Mesenchymal stem cell (in vitro differentiated cells and primary cell): ENCODE results near the gene RBM14.
"Not testable (repeated sequence)": the region's sequence is repeated elsewhere in the genome, so short reads cannot be mapped to it uniquely, and the experiment has no call there.

Experiments used
- DNase-seq: peaks from one replicate; pipeline ENCODE4 v3.0.0-alpha.2; 2013
- H2AFZ ChIP-seq: one replicate; pipeline ENCODE4 v1.6.1; 2013; ENCODE audit warnings: low read depth, mild to moderate bottlenecking, control low read depth, inconsistent platforms, low read length, moderate library complexity
- H2AK5ac ChIP-seq: 2 replicates; pipeline ENCODE4 v1.6.1; 2013; ENCODE audit warnings: low read length, moderate library complexity, mild to moderate bottlenecking, inconsistent platforms; ENCODE audit not compliant: severe bottlenecking
- H2BK120ac ChIP-seq: one replicate; pipeline ENCODE4 v1.6.1; 2013; ENCODE audit warnings: low read depth, mild to moderate bottlenecking, inconsistent platforms, low read length, moderate library complexity
- H2BK12ac ChIP-seq, 2 experiments: one replicate each; pipeline ENCODE4 v1.6.1; 2013; ENCODE audit warnings: inconsistent platforms in 2 of 2, low read length in 2 of 2, mild to moderate bottlenecking in 2 of 2, moderate library complexity in 2 of 2, control low read depth in 1 of 2
- H2BK15ac ChIP-seq: one replicate; pipeline ENCODE4 v1.6.1; 2013; ENCODE audit warnings: mild to moderate bottlenecking, low read depth, inconsistent platforms; ENCODE audit not compliant: poor library complexity, severe bottlenecking
- H2BK5ac ChIP-seq: 2 replicates; pipeline ENCODE4 v1.6.1; 2013; ENCODE audit warnings: low read depth, mild to moderate bottlenecking, low read length, control low read depth, inconsistent platforms; ENCODE audit not compliant: poor library complexity, severe bottlenecking
- H3K14ac ChIP-seq, 2 experiments: one replicate each; pipeline ENCODE4 v1.6.1; 2013; ENCODE audit warnings: inconsistent platforms in 2 of 2, low read length in 2 of 2, control low read depth in 1 of 2, mild to moderate bottlenecking in 1 of 2, moderate library complexity in 1 of 2
- H3K18ac ChIP-seq, 2 experiments: one replicate each; pipeline ENCODE4 v1.6.1; 2013; ENCODE audit warnings: inconsistent platforms in 2 of 2, low read length in 2 of 2, control low read depth in 1 of 2, low read depth in 1 of 2, mild to moderate bottlenecking in 1 of 2
- H3K23ac ChIP-seq, 2 experiments: one replicate each; pipeline ENCODE4 v1.6.1; 2013; ENCODE audit warnings: inconsistent platforms in 2 of 2, low read length in 2 of 2, mild to moderate bottlenecking in 2 of 2, moderate library complexity in 2 of 2, control low read depth in 1 of 2
- H3K27ac ChIP-seq: 2 replicates; pipeline ENCODE4 v1.5.1; 2013; ENCODE audit warnings: mild to moderate bottlenecking, moderate library complexity, low read length, control low read depth, inconsistent platforms; ENCODE audit not compliant: poor library complexity, severe bottlenecking
- H3K27me3 ChIP-seq, 2 experiments: 2 replicates each; pipeline versions ENCODE4 v1.6.1 to v1.7.0; 2013; ENCODE audit warnings: low read length in 2 of 2, mild to moderate bottlenecking in 2 of 2, moderate library complexity in 2 of 2, control low read depth in 1 of 2, inconsistent platforms in 1 of 2; ENCODE audit not compliant: control insufficient read depth in 1 of 2, insufficient read depth in 1 of 2
- H3K36me3 ChIP-seq, 2 experiments: 2 replicates each; pipeline versions ENCODE4 v1.6.1 to v1.7.0; 2013; ENCODE audit warnings: low read length in 2 of 2, control low read depth in 1 of 2, inconsistent platforms in 1 of 2, low read depth in 1 of 2, mild to moderate bottlenecking in 1 of 2; ENCODE audit not compliant: insufficient read depth in 2 of 2, control insufficient read depth in 1 of 2
- H3K4ac ChIP-seq, 2 experiments: one replicate each; pipeline ENCODE4 v1.6.1; 2013; ENCODE audit warnings: inconsistent platforms in 2 of 2, low read length in 2 of 2, mild to moderate bottlenecking in 2 of 2, moderate library complexity in 2 of 2, control low read depth in 1 of 2, low read depth in 1 of 2
- H3K4me1 ChIP-seq: 2 replicates; pipeline ENCODE4 v1.6.1; 2013; ENCODE audit warnings: low read depth, low read length, control low read depth; ENCODE audit not compliant: control insufficient read depth, insufficient read depth
- H3K4me2 ChIP-seq: 2 replicates; pipeline ENCODE4 v1.6.1; 2013; ENCODE audit warnings: low read length, mild to moderate bottlenecking, inconsistent platforms; ENCODE audit not compliant: poor library complexity, severe bottlenecking
- H3K4me3 ChIP-seq, 2 experiments: 2 replicates each; pipeline versions ENCODE4 v1.5.1 to v1.7.0; 2013; ENCODE audit warnings: low read length in 2 of 2, mild to moderate bottlenecking in 2 of 2, control low read depth in 1 of 2, low read depth in 1 of 2; ENCODE audit not compliant: insufficient read depth in 1 of 2
- H3K79me1 ChIP-seq: replicated peaks from 2 replicates; pipeline ENCODE4 v1.6.1; 2013; ENCODE audit warnings: mild to moderate bottlenecking, control low read depth, low read length, inconsistent platforms; ENCODE audit not compliant: poor library complexity, severe bottlenecking
- H3K9ac ChIP-seq: 2 replicates; pipeline ENCODE4 v1.7.0; 2013; ENCODE audit warnings: mild to moderate bottlenecking, low read length, moderate library complexity
- H3K9me3 ChIP-seq: 2 replicates; pipeline ENCODE4 v1.7.0; 2013; ENCODE audit warnings: mild to moderate bottlenecking, low read length; ENCODE audit not compliant: control insufficient read depth
- H4K8ac ChIP-seq: one replicate; pipeline ENCODE4 v1.6.1; 2013; ENCODE audit warnings: inconsistent platforms, mild to moderate bottlenecking, low read length, moderate library complexity
- H4K91ac ChIP-seq: one replicate; pipeline ENCODE4 v1.6.1; 2013; ENCODE audit warnings: mild to moderate bottlenecking, low read length, inconsistent platforms
- WGBS: methylation state at CpG from one replicate; pipeline ENCODE4 v1.1.7; 2013; ENCODE audit warnings: mixed read lengths; 5-methylcytosine and 5-hydroxymethylcytosine counted together

Gene RBM14

GRCh38 chr11:66638177-66639065 lies 22.0 kb downstream of the RBM14 start, which contains the start of gene RBM4:
TSS of gene RBM4 (plus strand) at chr11:66638703. CDS start at chr11:66639712, 1,009 bp downstream.
- peak within 1 kb of the TSS; percentile 79 to 91 for H3K4me3 ChIP-seq
- peak within 1 kb of the TSS; percentile 77 to 89 for H3K4ac ChIP-seq
- peak within 1 kb of the TSS; percentile 94 for H4K8ac ChIP-seq
- peaks cover 20 to 50% of the 10 kb centered on the region in 2 experiments for H3K36me3 ChIP-seq
- H2BK15ac ChIP-seq, result no peak within 1 kb of the TSS
- H3K9me3 ChIP-seq, result no peaks in the 10 kb centered on the region
- peak within 1 kb of the TSS; percentile 80 for H4K91ac ChIP-seq
- peak within 1 kb of the TSS; percentile 54 for H2AK5ac ChIP-seq
- H3K79me1 ChIP-seq, result no peaks in the 10 kb centered on the region
- peak within 1 kb of the TSS; percentile 86 for H2BK5ac ChIP-seq
- peak within 1 kb of the TSS; percentile 89 to 92 for H3K18ac ChIP-seq
- H2BK12ac ChIP-seq, result peak within 1 kb of the TSS in 1 of 2 experiments; percentile 47
- peak within 1 kb of the TSS; percentile 73 for H3K4me2 ChIP-seq
- H2AFZ ChIP-seq, result peak within 1 kb of the TSS; percentile 78
- DNase-seq, result peak; percentile 100
- H3K9ac ChIP-seq, result peak within 1 kb of the TSS; percentile 94
- peak within 1 kb of the TSS in 1 of 2 experiments; percentile 81 for H3K23ac ChIP-seq
- under 1% methylated on average over 63 of the region's 63 CpGs for WGBS
- peak within 1 kb of the TSS in 1 of 2 experiments; percentile 6 for H3K14ac ChIP-seq
- H3K27ac ChIP-seq, result peak within 1 kb of the TSS; percentile 96
- peaks cover 10% of the 10 kb centered on the region for H3K4me1 ChIP-seq
- no peaks in the 10 kb centered on the region for H3K27me3 ChIP-seq
- peak within 1 kb of the TSS; percentile 73 for H2BK120ac ChIP-seq

GRCh38 chr11:66639066-66639813 lies 22.8 kb downstream of the RBM14 start:
- H4K8ac ChIP-seq, result peak overlapping the region; percentile 94
- 19% methylated on average over 25 of the region's 27 CpGs for WGBS
- peak overlapping the region; percentile 80 for H4K91ac ChIP-seq

GRCh38 chr11:66639814-66640340 lies 23.4 kb downstream of the RBM14 start:
- DNase-seq, H3K4ac ChIP-seq, H2BK15ac ChIP-seq, H2AK5ac ChIP-seq, H3K9me3 ChIP-seq, H2BK120ac ChIP-seq, H3K14ac ChIP-seq, H3K27ac ChIP-seq, H2BK5ac ChIP-seq, H3K18ac ChIP-seq, H2AFZ ChIP-seq, H4K8ac ChIP-seq, H3K23ac ChIP-seq, H3K27me3 ChIP-seq, H3K79me1 ChIP-seq, H4K91ac ChIP-seq, H2BK12ac ChIP-seq: not testable (repeated sequence)
- Histone ChIP-seq H3K4me3 (peak overlapping the region in 1 of 2 experiments; percentile 91), H3K36me3 (peaks cover 23 to 56% of the 10 kb centered on the region in 2 experiments), H3K9ac (peak overlapping the region; percentile 94), H3K4me1 (peaks cover 16% of the 10 kb centered on the region), H3K4me2 (peak overlapping the region; percentile 72)
- WGBS, result 90% methylated on average over 8 of the region's 10 CpGs

More at GRCh38 chr11:66639066-66639813, 22.8 kb downstream of the RBM14 start:
- H3K9ac ChIP-seq, result peak overlapping the region; percentile 94
- H3K4me2 ChIP-seq, result peak overlapping the region; percentile 72
- peaks cover 16% of the 10 kb centered on the region for H3K4me1 ChIP-seq
- H3K9me3 ChIP-seq, result no peaks in the 10 kb centered on the region
- H2BK120ac ChIP-seq, result peak overlapping the region; percentile 73
- no peak overlapping the region for H2BK5ac ChIP-seq
- peak overlapping the region; percentile 23 for H2AK5ac ChIP-seq
- DNase-seq, result peak; percentile 73
- peak overlapping the region; percentile 96 for H3K27ac ChIP-seq
- no peak overlapping the region for H2BK15ac ChIP-seq
- H3K79me1 ChIP-seq, result no peaks in the 10 kb centered on the region
- H2BK12ac ChIP-seq, result no peak overlapping the region
- H3K27me3 ChIP-seq, result no peaks in the 10 kb centered on the region
- H3K14ac ChIP-seq, result no peak overlapping the region
- H3K23ac ChIP-seq, result peak overlapping the region in 1 of 2 experiments; percentile 81
- H3K18ac ChIP-seq, result peak overlapping the region; percentile 44 to 92
- peak overlapping the region; percentile 79 to 91 for H3K4me3 ChIP-seq
- H3K4ac ChIP-seq, result peak overlapping the region; percentile 77 to 89
- H3K36me3 ChIP-seq, result peaks cover 25 to 54% of the 10 kb centered on the region in 2 experiments
- no peak overlapping the region for H2AFZ ChIP-seq
